Spinal cord (tissue), 10 donors: Measurements from ENCODE around the gene SIPA1L3. TPM values are rescaled to one million over a fixed set of nuclear protein-coding genes. Genes with fewer than 3 reads are reported as not detected.

Source experiments
- DNase-seq, 6 donors: peaks; one replicate each; pipeline versions ENCODE4 v3.0.0 to v3.0.0-alpha.2; 2013 to 2015; ENCODE audit warnings: low spot score in 6 of 6, low read depth in 4 of 6
- H3K27ac ChIP-seq: one replicate; pipeline ENCODE4 v1.5.1; 2013; ENCODE audit warnings: low read depth, low read length, control low read depth
- H3K27me3 ChIP-seq: one replicate; pipeline ENCODE4 v1.6.1; 2013; ENCODE audit warnings: low read length; ENCODE audit not compliant: control insufficient read depth, insufficient read depth
- H3K36me3 ChIP-seq: one replicate; pipeline ENCODE4 v1.6.1; 2013; ENCODE audit warnings: low read length; ENCODE audit not compliant: control insufficient read depth, insufficient read depth
- H3K4me1 ChIP-seq: one replicate; pipeline ENCODE4 v1.6.1; 2013; ENCODE audit warnings: low read length; ENCODE audit not compliant: control insufficient read depth, insufficient read depth
- H3K4me3 ChIP-seq: one replicate; pipeline ENCODE4 v1.5.1; 2013; ENCODE audit warnings: low read depth, low read length, control low read depth
- H3K9me3 ChIP-seq: one replicate; pipeline ENCODE4 v1.6.1; 2013; ENCODE audit warnings: low read length; ENCODE audit not compliant: control insufficient read depth, insufficient read depth
- WGBS: methylation state at CpG from one replicate; pipeline ENCODE4 v1.1.5; 2013; ENCODE audit warnings: missing lambda C conversion rate; ENCODE audit not compliant: insufficient coverage; 5-methylcytosine and 5-hydroxymethylcytosine counted together
- polyA plus RNA-seq, 2 donors: library from polyadenylated mRNA; unstranded; fragments of 120-200 nt; gene quantifications; one replicate each; pipeline ENCODE4 v1.2.1, GENCODE V29; 2013; ENCODE audit not compliant: insufficient read length in 2 of 2
- total RNA-seq, 2 donors: library from RNA; depleted of rRNA in 1 of 2; stranded (reverse); fragments of 120-200 nt in 1 of 2; fragments of >200 nt in 1 of 2; gene quantifications; one replicate each; pipeline versions ENCODE4 v1.2.3 to v1.2.4, GENCODE V29; 2013 to 2014
- donor health status: healthy.

Gene SIPA1L3
- total and polyA plus RNA-seq, 4 donors: 13.6 to 34.8 (median 21.9) TPM

GRCh38 chr19:38118176-38118575, 211.2 kb downstream of the SIPA1L3 start:
- Histone ChIP-seq H3K4me3 (no peak overlapping the region), H3K4me1 (no peaks in the 10 kb centered on the region), H3K27me3 (no peaks in the 10 kb centered on the region), H3K9me3 (no peaks in the 10 kb centered on the region), H3K36me3 (peaks cover 77% of the 10 kb centered on the region), H3K27ac (no peak overlapping the region)
- 91% methylated on average over 7 of the region's 9 CpGs for WGBS
- no peak for DNase-seq

GRCh38 chr19:38120471-38121025, 213.5 kb downstream of the SIPA1L3 start:
- no peak for DNase-seq
- no peak overlapping the region for H3K4me3 ChIP-seq
- no peaks in the 10 kb centered on the region for H3K27me3 ChIP-seq
- 93% methylated on average over 3 of the region's 4 CpGs for WGBS
- no peak overlapping the region for H3K27ac ChIP-seq
- peaks cover 64% of the 10 kb centered on the region for H3K36me3 ChIP-seq
- H3K4me1 ChIP-seq: no peaks in the 10 kb centered on the region
- H3K9me3 ChIP-seq: no peaks in the 10 kb centered on the region

- 98% methylated on average over 24 of the region's 24 CpGs for WGBS
- H3K36me3 ChIP-seq: peaks cover 58% of the 10 kb centered on the region
- no peaks in the 10 kb centered on the region for H3K4me1 ChIP-seq
- H3K4me3 ChIP-seq: no peak overlapping the region
- H3K9me3 ChIP-seq: no peaks in the 10 kb centered on the region
- DNase-seq: no peak
- H3K27ac ChIP-seq: no peak overlapping the region
- no peaks in the 10 kb centered on the region for H3K27me3 ChIP-seq
Measured at GRCh38 chr19:38122402-38123093, 215.5 kb downstream of the SIPA1L3 start.

- H3K36me3 ChIP-seq: peaks cover 45% of the 10 kb centered on the region
- no peak overlapping the region for H3K4me3 ChIP-seq
- WGBS: 96% methylated on average over 7 of the region's 9 CpGs
- H3K4me1 ChIP-seq: no peaks in the 10 kb centered on the region
- DNase-seq: no peak
- no peaks in the 10 kb centered on the region for H3K27me3 ChIP-seq
- H3K27ac ChIP-seq: no peak overlapping the region
- no peaks in the 10 kb centered on the region for H3K9me3 ChIP-seq
Measured at GRCh38 chr19:38125238-38125637, 218.2 kb downstream of the SIPA1L3 start.

- H3K9me3 ChIP-seq: no peaks in the 10 kb centered on the region
- no peak overlapping the region for H3K4me3 ChIP-seq
- no peak for DNase-seq
- 98% methylated on average over 25 of the region's 25 CpGs for WGBS
- no peaks in the 10 kb centered on the region for H3K27me3 ChIP-seq
- no peak overlapping the region for H3K27ac ChIP-seq
- no peaks in the 10 kb centered on the region for H3K4me1 ChIP-seq
- peaks cover 49% of the 10 kb centered on the region for H3K36me3 ChIP-seq
Measured at GRCh38 chr19:38130399-38130798, 223.4 kb downstream of the SIPA1L3 start.

GRCh38 chr19:38132781-38133180, 225.8 kb downstream of the SIPA1L3 start:
- Histone ChIP-seq H3K4me3 (no peak overlapping the region), H3K27me3 (no peaks in the 10 kb centered on the region), H3K27ac (no peak overlapping the region), H3K36me3 (peaks cover 46% of the 10 kb centered on the region), H3K9me3 (no peaks in the 10 kb centered on the region), H3K4me1 (no peaks in the 10 kb centered on the region)
- no peak for DNase-seq
- WGBS: 97% methylated on average over 5 of the region's 6 CpGs

GRCh38 chr19:38133319-38133718, 226.3 kb downstream of the SIPA1L3 start:
- H3K9me3 ChIP-seq: no peaks in the 10 kb centered on the region
- no peak for DNase-seq
- 77% methylated on average over 1 of the region's 3 CpGs for WGBS
- H3K27ac ChIP-seq: no peak overlapping the region
- peaks cover 46% of the 10 kb centered on the region for H3K36me3 ChIP-seq
- no peaks in the 10 kb centered on the region for H3K27me3 ChIP-seq
- no peak overlapping the region for H3K4me3 ChIP-seq
- no peaks in the 10 kb centered on the region for H3K4me1 ChIP-seq

GRCh38 chr19:38134540-38135149, 227.6 kb downstream of the SIPA1L3 start:
- no peak overlapping the region for H3K27ac ChIP-seq
- H3K4me1 ChIP-seq: peaks cover 6% of the 10 kb centered on the region
- H3K27me3 ChIP-seq: no peaks in the 10 kb centered on the region
- 73% methylated on average over 13 of the region's 14 CpGs for WGBS
- H3K4me3 ChIP-seq: no peak overlapping the region
- peak in 5 of 6 donors; percentile 3 to 70 (median 21) for DNase-seq
- H3K9me3 ChIP-seq: no peaks in the 10 kb centered on the region
- peaks cover 45% of the 10 kb centered on the region for H3K36me3 ChIP-seq

GRCh38 chr19:38135150-38135998, 228.4 kb downstream of the SIPA1L3 start:
- no peaks in the 10 kb centered on the region for H3K27me3 ChIP-seq
- no peak overlapping the region for H3K4me3 ChIP-seq
- no peak for DNase-seq
- H3K4me1 ChIP-seq: peaks cover 13% of the 10 kb centered on the region
- H3K36me3 ChIP-seq: peaks cover 48% of the 10 kb centered on the region
- H3K27ac ChIP-seq: no peak overlapping the region
- no peaks in the 10 kb centered on the region for H3K9me3 ChIP-seq
- whole genome bisulfite sequencing: 84% methylated on average over 13 of the region's 21 CpGs
